ENCODE results near the gene KLHL22. TPM values are rescaled to one million over a fixed set of nuclear protein-coding genes. Genes with fewer than 3 reads are reported as not detected.

KLHL22 gene
- total RNA-seq, 1 experiment from 2014 or later, result 29.4 TPM

DNA sequence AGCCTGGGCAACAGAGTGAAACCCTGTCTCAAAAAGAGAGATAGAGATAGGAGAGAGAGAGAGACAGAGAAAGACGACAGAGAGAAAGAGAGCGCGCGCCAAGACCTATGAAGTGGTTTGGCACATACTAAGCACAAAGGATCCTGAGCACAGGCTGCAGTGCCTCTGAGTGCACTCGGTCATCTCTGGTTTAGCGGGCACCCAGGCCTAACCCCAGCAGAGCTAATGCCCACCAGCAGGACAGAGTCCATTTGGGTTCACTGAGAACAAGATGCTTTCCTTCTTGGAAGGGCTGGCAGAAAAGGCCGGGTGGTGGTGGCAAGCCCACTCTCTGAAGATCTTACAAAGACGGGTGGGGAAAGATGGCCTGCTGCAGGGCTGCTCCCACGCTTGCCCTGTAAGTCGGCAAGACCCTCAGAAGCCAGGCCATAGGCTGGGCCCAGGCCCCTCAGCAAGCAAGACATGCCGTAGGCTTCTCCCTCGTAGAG lies 61.3 kb downstream of the KLHL22 start:
- DNase-seq (ENCODE audit: low read depth), result no peak

DNA sequence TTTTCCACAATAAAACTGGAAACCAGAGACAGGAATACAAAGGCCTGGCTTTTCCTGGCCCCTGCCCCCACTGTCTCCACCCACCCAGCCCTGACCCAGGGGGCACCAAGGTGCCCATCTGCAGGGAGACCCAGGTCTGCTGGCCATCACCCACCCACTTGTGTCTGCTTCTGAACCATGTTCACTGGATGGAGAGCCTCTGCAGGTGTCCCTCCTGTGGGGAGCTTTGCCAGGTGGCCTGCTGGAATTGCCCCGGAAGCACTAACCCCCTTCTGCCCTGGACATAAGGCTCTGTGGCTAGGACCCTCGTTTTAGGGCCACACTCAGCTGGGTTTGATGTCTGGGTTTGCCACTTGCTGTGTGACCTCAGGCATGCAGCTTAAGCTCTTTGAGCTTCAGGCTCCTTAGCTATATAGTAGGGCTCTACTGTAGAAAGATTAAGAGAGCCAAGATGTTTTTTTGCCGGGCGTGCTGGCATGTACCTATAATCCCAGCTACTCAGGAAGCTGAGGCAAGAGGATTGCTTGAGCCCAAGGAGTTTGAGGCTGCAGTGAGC lies 61.8 kb downstream of the KLHL22 start:
- DNase-seq (ENCODE audit: low read depth), result no peak

DNA sequence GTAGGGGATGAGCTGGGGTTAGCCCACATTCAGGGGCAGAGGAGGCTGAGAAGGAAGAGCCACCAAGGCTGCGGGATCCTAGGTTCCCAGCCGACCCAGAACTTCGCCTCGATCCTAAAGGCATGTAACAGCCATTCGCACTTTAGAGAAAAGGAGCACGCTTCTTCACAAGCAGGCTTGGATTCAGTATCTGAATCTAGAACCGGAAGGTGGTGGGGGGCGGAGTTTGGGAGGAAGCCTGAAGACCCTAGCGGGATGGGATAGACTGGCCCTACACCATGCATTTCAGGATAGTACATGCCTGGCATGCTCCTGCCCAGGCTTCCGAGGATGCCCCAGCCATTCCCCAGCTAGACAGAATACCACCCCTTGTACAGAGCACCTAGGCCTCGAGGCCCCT lies 62.4 kb downstream of the KLHL22 start:
- DNase-seq (ENCODE audit: low read depth), result no peak

DNA sequence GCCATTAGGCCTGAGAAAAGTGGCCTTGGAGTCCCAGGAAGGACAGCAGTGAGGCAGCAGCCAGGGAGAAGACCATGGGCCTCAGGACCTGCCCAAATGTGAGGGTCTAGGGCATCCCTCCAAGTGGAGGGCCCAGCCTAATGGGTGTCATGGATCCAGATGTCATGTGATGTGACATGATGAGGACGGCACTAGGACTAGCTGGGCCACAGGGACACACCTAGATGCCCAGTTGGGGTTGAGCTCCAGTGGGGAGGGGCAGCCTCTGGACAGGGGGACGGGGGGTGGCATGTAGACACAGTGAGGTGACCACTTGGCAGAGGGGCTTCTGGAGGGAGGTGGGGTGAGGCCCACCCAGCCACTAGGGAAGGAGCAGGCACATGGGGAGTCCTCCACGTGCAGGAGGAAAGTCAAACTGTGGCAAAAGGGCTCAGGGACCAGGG lies 63.3 kb downstream of the KLHL22 start:
- no peak for DNase-seq (ENCODE audit: low read depth)

- DNase-seq (ENCODE audit: low read depth), result no peak
Observed at GRCh38 chr22:20431511-20432192, 63.9 kb downstream of the KLHL22 start.

DNA sequence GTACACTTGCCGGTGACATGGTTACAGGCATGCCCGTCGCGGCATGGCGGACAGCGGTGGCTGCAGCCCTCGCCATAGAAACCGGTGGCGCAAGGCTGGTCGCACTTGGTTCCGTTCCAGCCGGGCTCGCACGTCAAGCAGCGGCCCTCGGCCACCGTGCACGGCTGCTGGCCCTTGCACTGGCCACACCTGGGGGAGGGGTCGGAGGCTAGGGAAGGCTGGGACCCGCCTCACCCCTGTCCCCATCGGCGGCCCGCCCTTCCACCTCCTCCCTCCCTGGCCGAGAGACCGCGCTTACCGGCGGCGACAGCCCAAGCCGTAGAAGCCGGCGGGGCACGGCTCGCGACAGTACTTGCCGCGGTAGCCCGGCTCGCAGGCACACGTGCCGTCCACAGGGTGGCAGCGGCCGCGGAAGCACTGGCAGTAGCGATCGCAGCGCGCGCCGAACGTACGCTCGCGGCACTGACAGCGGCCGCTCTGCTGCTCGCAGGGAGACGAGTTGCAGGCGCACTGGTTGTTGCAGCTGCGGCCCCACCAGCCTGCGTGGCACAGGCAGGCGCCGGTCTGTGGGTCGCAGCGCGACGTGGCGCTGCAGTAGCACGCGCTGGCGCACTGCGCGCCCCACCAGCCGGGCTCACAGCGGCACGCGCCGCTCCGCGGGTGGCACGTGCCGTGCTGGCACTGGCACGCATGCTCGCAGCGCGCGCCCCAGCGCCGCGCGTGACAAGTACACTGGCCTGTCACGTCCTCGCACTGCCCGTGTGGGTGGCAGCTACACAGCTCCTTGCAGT lies 64.7 kb downstream of the KLHL22 start:
- DNase-seq (ENCODE audit: low read depth), result no peak

GRCh38 chr22:20430101-20430719 lies 65.4 kb downstream of the KLHL22 start:
- no peak for DNase-seq (ENCODE audit: low read depth)

GRCh38 chr22:20429254-20430100 lies 66.1 kb downstream of the KLHL22 start:
- DNase-seq (ENCODE audit: low read depth), result no peak

DNA sequence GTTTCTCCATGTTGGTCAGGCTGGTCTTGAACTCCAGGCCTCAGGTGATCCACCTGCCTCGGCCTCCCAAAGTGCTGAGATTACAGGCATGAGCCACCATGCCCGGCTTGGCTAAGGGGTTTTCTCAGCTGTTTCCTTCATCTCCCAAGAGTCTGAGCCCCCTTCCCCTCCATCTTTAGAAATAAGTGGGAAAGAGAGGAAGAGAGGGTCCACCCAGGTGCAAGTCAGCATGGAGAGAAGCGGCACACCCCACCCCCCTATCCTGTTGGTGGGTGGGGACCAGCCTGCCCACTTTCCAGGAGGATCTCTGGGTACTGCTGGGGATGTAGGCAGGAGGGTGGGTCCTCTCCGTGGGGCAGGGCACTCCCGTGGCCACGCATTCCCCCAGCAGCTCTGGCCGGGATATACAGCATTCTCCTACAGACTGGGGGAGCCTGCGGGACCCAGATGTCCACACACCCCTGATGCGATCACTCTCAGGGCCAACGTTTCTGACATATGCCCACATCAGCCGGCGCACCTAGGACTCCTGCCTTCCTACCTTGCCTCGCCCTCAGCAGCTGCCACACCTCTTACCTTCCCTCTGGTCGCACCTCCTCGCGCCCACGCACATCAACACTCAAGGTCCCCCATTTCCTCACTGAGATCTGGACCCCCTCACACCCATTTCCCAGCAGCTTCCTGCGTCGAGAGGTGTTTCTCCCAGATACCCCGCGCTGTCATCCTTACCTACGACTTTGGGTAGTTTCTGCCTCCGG lies 66.9 kb downstream of the KLHL22 start:
- no peak for DNase-seq (ENCODE audit: low read depth)

DNA sequence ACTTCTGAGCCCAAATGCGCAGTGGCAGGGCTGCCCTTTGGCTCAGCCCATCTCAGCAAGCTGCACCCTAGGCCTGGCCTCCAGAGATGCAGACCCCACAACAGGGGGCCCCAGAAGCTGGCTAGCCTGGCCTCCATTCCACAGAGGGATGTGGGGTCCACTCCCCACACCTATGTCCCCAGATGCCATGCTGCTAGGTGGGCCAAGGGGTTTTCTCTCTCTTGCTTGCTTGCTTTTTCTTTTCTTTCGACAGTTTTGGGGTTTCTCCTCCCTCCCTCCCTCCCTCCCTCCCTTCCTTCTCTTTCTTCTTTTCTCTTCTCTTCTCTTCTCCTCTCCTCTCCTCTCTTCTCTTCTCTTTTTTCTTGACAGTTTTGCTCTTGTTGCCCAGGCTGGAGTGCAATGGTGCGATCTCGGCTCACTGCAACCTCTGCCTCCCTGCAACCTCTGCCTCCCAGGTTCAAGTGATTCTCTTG lies 67.6 kb downstream of the KLHL22 start:
- no peak for DNase-seq (ENCODE audit: low read depth)

GRCh38 chr22:20427104-20427944 lies 68.3 kb downstream of the KLHL22 start:
- DNase-seq (ENCODE audit: low read depth), result no peak

- no peak for DNase-seq (ENCODE audit: low read depth)
Observed at GRCh38 chr22:20426259-20426615, 69.4 kb downstream of the KLHL22 start.

DNA sequence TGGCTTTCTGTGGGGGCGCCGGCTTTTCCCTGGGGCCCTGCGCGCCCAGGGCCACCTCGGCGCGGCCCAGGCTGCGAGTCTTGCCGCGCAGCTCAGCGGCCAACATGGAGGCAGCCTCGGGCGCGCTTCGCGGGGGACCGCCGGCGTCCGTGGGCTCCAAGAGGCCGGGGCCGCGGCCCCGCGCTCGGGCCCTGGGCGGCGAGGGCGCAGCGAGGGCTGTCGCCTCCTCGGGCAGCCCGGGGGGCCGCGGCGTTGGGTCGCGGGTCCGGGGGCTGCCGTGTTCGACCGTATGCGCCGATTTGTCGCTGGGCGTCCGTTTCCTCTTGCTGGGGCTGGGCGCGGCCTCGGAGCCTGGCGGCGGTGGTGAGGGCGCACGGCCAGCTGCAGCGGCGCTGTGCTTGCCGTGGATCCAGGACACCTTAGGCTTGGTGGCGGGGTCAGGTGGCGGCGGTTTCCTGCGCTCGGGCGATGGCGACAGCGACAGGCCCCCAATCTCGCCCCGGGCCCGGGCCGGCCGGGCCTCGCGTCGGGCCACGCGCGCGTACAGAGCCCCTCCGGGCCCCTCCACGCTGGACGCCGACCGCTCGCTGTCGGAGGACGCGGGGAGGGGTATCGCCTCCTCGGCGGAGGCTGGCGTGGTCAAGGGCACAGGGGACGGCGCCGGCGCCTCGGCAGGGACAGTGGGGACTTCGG lies 69.9 kb downstream of the KLHL22 start:
- DNase-seq (ENCODE audit: low read depth), result no peak

DNA sequence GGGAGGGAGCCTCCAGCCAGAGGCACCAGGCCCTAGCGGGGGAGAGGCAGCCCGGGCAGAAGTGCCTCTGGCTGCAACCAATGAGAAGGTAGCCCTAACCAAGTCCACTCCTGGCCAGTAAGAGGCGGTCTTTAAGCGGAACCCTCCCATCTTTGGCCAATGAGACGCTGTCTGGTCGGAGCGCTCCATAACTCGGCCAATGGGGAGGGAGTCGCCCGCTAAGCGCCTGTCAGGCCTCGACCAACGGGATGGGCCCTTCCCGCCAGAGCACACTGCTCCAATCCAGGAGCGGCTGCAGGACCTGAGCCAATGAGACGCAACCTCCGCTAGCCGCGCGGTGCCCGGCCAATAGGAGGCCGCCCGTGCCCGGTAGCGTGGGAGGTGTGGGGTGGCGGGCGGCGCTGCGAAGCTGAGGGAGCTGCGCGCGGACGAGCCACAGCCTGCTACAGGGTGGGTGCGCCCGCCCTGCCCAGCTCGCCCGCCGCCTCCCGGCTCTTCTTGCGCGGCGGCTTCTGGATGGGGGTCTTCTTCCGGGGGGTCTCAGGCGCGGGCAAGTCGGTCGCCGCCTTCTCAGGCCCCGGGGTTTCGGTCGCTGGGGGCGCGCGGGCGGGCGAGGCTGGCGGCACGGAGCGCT lies 70.5 kb downstream of the KLHL22 start:
- DNase-seq (ENCODE audit: low read depth), result no peak

- no peak for DNase-seq (ENCODE audit: low read depth)
Observed at GRCh38 chr22:20424568-20424931, 71.0 kb downstream of the KLHL22 start.

GRCh38 chr22:20423906-20424551 lies 71.6 kb downstream of the KLHL22 start:
- no peak for DNase-seq (ENCODE audit: low read depth)

DNA sequence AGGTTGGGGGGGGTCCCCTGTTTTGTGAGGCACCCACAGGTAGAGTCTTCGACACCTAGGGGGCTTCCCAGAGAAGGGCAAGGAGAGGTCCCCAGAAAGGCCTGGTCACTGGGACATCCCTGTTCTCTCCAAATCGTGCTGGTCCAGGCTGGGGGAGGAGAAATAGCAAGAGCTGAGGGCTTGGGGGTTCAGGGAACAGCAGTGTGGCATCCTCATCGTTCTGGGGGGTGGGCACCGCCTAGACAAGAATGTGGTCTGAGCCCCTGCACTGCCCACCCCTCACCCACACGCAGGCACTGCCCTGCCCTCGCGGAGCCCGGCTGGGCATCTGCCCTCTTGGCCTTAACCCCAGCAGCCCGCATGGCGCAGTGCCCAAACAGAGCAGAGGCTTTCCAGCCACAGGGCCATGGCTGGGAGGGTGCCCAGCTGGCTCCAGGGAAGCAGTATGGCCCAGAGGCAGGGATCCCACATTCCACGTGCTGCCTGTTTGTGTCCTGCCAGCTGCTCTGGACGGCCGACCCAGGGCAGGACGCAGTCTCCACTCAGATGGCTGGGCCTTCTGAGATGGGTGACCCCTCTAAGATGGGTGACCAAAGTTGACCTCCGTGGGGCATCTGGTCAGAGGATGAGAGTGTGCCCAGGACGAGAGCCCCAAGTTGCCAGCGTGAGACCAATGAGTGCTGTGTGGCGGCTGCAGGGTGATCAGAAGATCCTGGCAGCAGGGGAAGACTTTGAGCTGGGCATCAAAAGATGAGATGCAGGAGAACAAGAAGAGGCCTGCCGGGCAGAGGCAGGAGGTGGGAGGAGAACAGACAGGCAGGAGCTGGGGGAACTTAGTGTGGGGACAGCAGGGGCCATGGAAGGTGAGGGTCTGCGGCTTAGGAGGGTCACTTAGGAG lies 72.3 kb downstream of the KLHL22 start:
- peak; percentile 18 for DNase-seq (ENCODE audit: low read depth)

All from LHCN-M2 (cell line).